PC-3 (cell line): ENCODE data around the gene KCTD8.

ENCODE experiments used
- CTCF ChIP-seq: fragments of 300-600 bp; sonication (generic); conservative IDR thresholded peaks from 2 replicates; pipeline ENCODE4 v1.5.1; 2017; ENCODE audit warnings: antibody characterized with exemption, low read depth, mild to moderate bottlenecking, low read length
- EZH2 ChIP-seq: fragments of 300-600 bp; sonication (generic); IDR thresholded peaks from one replicate; pipeline ENCODE4 v1.6.1; 2017; ENCODE audit warnings: antibody characterized with exemption, mild to moderate bottlenecking, low read length; ENCODE audit not compliant: unreplicated experiment
- EZH2phosphoT487 ChIP-seq: fragments of 300-600 bp; sonication (generic); IDR thresholded peaks from 2 replicates; pipeline ENCODE4 v1.6.1; 2018; ENCODE audit warnings: mild to moderate bottlenecking, antibody characterized with exemption, low read length, borderline replicate concordance

DNA sequence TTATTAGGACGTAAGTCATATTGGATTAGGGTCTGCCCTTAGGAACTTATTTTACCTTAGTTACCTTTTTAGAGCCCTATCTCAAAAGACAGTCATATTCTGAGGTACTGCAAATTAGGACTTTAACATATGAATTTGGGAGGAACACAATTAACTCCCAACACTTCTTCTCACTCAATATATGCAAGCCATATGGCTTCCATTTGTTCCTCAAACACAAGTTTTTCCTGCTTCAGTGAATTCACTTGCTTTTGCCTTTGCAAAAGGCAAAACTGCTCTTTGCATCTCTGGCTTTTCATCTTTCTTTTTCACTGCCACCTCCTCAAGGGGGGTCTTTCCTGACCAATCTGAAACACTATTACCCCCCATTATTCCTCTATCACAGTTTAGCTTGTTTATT is 220.3 kb downstream of the KCTD8 start:
- TF ChIP-seq CTCF: no peak
- no peak for TF ChIP-seq EZH2
- TF ChIP-seq EZH2phosphoT487: no peak
